ENCODE data around the gene STK10. TPM values are rescaled to one million over a fixed set of nuclear protein-coding genes. Genes with fewer than 3 reads are reported as not detected.
"Not testable (repeated sequence)": the region's sequence is repeated elsewhere in the genome, so short reads cannot be mapped to it uniquely, and the experiment has no call there.

The STK10 gene
- total RNA-seq, 3 donors from 2014 or later: 22.7 to 36.3 (median 29.9) TPM

GRCh38 chr5:172211676-172212075 lies 23.7 kb upstream of the STK10 start:
- Histone ChIP-seq H3K36me3 (ENCODE audit: low read depth) (no peaks in the 10 kb centered on the region), H3K4me3 (no peak overlapping the region), H3K4me1 (ENCODE audit: low read depth) (no peaks in the 10 kb centered on the region), H3K9me3 (no peaks in the 10 kb centered on the region)
- no peak for DNase-seq
- ATAC-seq: no peak
- no peak for TF ChIP-seq CTCF (IDR thresholded peaks at IDR 0.05)
- intact Hi-C loops (cut with DNase I, micrococcal nuclease): no loop called here

GRCh38 chr5:172209714-172210113 lies 21.7 kb upstream of the STK10 start:
- intact Hi-C loops (cut with DNase I, micrococcal nuclease): no loop called here
- ATAC-seq (no peak), DNase-seq (no peak)
- no peak overlapping the region for H3K4me3 ChIP-seq
- no peak for TF ChIP-seq CTCF (IDR thresholded peaks at IDR 0.05)
- H3K9me3 ChIP-seq: no peaks in the 10 kb centered on the region
- H3K36me3 ChIP-seq (ENCODE audit: low read depth): no peaks in the 10 kb centered on the region
- no peaks in the 10 kb centered on the region for H3K4me1 ChIP-seq (ENCODE audit: low read depth)

- TF ChIP-seq CTCF (IDR thresholded peaks at IDR 0.05): no peak
- Histone ChIP-seq H3K4me3 (no peak overlapping the region), H3K9me3 (no peaks in the 10 kb centered on the region), H3K36me3 (ENCODE audit: low read depth) (no peaks in the 10 kb centered on the region), H3K4me1 (ENCODE audit: low read depth) (no peaks in the 10 kb centered on the region)
- DNase-seq: no peak
- intact Hi-C loops (cut with DNase I, micrococcal nuclease): no loop called here
- ATAC-seq: no peak
Observed at GRCh38 chr5:172207511-172207910, 19.5 kb upstream of the STK10 start.

GRCh38 chr5:172205984-172206383 lies 18.0 kb upstream of the STK10 start:
- H3K36me3 ChIP-seq (ENCODE audit: low read depth); DNase-seq; H3K4me3 ChIP-seq; ATAC-seq; H3K4me1 ChIP-seq (ENCODE audit: low read depth); H3K9me3 ChIP-seq; intact Hi-C loops (cut with DNase I, micrococcal nuclease): not testable (repeated sequence)

GRCh38 chr5:172200476-172200875 lies 12.5 kb upstream of the STK10 start:
- H3K36me3 ChIP-seq (ENCODE audit: low read depth): no peaks in the 10 kb centered on the region

GRCh38 chr5:172199446-172199845 lies 11.4 kb upstream of the STK10 start:
- Histone ChIP-seq H3K9me3 (no peaks in the 10 kb centered on the region), H3K36me3 (ENCODE audit: low read depth) (no peaks in the 10 kb centered on the region), H3K4me3 (no peak overlapping the region), H3K4me1 (ENCODE audit: low read depth) (no peaks in the 10 kb centered on the region)
- TF ChIP-seq CTCF (IDR thresholded peaks at IDR 0.05): no peak
- no peak for ATAC-seq
- DNase-seq: no peak
- intact Hi-C loops (cut with DNase I, micrococcal nuclease): no loop called here

More at GRCh38 chr5:172200476-172200875, 12.5 kb upstream of the STK10 start:
- no peak overlapping the region for H3K4me3 ChIP-seq
- no peak for TF ChIP-seq CTCF (IDR thresholded peaks at IDR 0.05)
- no peaks in the 10 kb centered on the region for H3K9me3 ChIP-seq
- ATAC-seq: no peak
- DNase-seq: no peak
- intact Hi-C loops (cut with DNase I, micrococcal nuclease): no loop called here
- H3K4me1 ChIP-seq (ENCODE audit: low read depth): no peaks in the 10 kb centered on the region

- intact Hi-C loops (cut with DNase I, micrococcal nuclease); DNase-seq; H3K9me3 ChIP-seq; ATAC-seq; H3K4me3 ChIP-seq; H3K36me3 ChIP-seq (ENCODE audit: low read depth); H3K4me1 ChIP-seq (ENCODE audit: low read depth): not testable (repeated sequence)
Observed at GRCh38 chr5:172197775-172198174, 9.8 kb upstream of the STK10 start.

All from mucosa of descending colon (tissue), 3 donors.